22Rv1 (cell line): ENCODE measurements around the gene ZNF525.
"Not testable (repeated sequence)": the region's sequence is repeated elsewhere in the genome, so short reads cannot be mapped to it uniquely, and the experiment has no call there.

Experiments
- H3K27ac ChIP-seq: fragments of 450-650 bp; 2 replicates; pipeline ENCODE4 v1.5.1; 2017
- ZFX ChIP-seq: fragments of 450-650 bp; IDR thresholded peaks from 2 replicates; pipeline ENCODE4 v1.6.1; 2017; ENCODE audit warnings: antibody characterized with exemption, borderline replicate concordance
- TF ChIP-seq, protein P1 (sequence below): fragments of 450-650 bp; IDR thresholded peaks from 2 replicates; pipeline ENCODE4 v1.5.1; 2017; ENCODE audit warnings: mild to moderate bottlenecking

ZNF525 gene

DNA sequence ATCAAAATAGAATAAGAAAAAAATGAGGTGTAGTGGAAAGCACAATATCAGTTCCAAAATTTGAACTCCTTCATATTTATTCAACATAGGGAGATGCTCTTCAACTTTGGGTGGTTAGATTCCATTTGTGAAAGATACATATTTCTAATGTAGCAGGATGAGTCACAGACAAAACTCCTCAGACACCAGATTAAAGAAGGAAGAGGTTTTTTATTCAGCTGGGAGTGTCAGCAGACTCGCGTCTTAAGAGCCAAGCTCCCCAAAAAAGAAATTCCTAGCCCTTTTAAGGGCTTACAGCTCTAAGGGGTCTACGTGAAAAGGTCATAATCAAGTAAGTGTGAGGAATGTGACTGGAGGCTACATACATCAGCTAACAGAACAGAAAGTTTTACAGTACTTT, 22.7 kb downstream of the ZNF525 start:
- TF ChIP-seq, protein P1, sequence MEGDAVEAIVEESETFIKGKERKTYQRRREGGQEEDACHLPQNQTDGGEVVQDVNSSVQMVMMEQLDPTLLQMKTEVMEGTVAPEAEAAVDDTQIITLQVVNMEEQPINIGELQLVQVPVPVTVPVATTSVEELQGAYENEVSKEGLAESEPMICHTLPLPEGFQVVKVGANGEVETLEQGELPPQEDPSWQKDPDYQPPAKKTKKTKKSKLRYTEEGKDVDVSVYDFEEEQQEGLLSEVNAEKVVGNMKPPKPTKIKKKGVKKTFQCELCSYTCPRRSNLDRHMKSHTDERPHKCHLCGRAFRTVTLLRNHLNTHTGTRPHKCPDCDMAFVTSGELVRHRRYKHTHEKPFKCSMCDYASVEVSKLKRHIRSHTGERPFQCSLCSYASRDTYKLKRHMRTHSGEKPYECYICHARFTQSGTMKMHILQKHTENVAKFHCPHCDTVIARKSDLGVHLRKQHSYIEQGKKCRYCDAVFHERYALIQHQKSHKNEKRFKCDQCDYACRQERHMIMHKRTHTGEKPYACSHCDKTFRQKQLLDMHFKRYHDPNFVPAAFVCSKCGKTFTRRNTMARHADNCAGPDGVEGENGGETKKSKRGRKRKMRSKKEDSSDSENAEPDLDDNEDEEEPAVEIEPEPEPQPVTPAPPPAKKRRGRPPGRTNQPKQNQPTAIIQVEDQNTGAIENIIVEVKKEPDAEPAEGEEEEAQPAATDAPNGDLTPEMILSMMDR: no peak
- no peak for TF ChIP-seq ZFX
- no peak overlapping the region for H3K27ac ChIP-seq

DNA sequence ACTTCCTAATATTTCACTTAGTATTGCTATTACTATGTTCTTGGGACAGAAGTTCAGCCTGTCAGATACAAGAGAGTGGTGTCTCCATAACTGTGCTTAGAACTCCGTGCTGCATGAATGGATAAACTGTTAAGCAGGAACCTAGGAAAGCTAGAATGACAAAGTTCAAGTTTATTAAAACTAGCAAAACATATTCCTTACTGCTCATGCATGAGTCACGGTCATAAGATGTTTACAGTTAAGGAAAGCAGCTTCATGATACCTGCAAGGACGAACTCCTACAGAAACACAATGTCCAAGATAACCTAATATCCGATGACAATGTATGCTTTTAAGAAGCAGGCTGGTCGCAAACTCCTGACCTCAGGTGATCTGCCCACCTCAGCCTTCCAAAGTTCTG, 23.4 kb downstream of the ZNF525 start:
- TF ChIP-seq ZFX: no peak
- H3K27ac ChIP-seq: no peak overlapping the region

DNA sequence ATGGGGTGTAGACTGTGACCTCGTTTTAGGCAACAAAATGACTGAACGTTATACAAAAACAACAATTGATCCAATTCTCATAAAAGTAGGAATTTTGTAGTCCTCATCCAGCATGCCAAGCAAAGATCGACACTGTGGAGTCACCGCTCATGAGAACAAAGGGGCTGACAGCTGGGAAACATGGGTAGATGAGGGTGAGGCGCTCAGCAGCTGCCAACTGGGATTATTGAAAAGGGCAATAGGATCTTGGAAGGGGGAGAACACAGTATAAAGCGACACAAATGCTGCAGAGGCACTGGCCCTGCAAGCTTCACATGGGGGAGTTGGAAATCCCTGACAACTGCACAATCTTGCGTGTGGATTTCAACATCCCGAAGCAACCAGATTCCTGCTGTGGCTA, 24.1 kb downstream of the ZNF525 start:
- no peak overlapping the region for H3K27ac ChIP-seq
- TF ChIP-seq ZFX: no peak
- TF ChIP-seq, protein P1: no peak

DNA sequence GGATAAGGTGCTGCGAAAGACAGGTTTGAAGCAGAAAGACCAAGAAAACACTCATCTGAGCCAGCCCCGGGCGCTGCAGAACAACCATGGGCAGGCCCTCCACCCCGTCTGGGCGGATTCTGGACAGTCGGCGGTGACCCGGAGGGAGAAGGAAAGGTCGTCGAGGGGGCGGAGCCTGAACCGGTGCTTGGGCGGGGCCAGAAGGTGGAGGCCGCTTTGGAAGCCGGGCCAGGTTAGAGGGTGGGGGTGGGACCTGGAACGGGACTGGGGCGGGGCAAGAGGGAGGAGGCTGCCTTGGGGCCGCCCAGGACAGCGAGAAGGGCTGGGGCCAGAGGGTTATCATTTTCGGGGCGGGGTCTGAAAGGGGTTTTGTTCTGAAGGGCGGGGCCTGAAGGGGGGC, 24.5 kb downstream of the ZNF525 start:
- TF ChIP-seq, protein P1: no peak
- no peak for TF ChIP-seq ZFX
- no peak overlapping the region for H3K27ac ChIP-seq

DNA sequence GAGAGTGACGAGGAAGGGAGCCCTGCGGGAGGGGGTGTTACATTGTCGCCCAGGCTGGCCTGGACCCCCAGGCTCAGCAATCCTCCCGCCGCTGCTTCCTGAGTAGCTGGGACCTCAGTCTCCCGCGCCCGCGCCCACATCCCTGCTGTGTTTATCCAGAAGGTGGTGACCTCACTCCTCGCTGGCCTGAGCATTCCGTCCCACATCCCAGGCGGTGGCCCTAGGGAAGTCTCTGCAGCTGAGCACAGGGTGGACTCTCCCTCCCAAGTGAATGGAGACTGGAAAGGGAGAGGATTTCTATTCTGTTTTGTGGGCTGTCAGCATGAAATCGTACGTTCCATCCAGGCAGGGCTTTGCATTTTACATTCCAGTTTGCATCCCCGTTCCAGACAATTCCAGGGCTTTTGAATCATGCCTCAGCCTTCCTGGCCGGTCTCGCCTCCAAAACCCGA, 29.0 kb downstream of the ZNF525 start:
- TF ChIP-seq, protein P1: no peak
- no peak for TF ChIP-seq ZFX
- H3K27ac ChIP-seq: peak overlapping the region; percentile 78; the same call in 1 of the 2 replicates

DNA sequence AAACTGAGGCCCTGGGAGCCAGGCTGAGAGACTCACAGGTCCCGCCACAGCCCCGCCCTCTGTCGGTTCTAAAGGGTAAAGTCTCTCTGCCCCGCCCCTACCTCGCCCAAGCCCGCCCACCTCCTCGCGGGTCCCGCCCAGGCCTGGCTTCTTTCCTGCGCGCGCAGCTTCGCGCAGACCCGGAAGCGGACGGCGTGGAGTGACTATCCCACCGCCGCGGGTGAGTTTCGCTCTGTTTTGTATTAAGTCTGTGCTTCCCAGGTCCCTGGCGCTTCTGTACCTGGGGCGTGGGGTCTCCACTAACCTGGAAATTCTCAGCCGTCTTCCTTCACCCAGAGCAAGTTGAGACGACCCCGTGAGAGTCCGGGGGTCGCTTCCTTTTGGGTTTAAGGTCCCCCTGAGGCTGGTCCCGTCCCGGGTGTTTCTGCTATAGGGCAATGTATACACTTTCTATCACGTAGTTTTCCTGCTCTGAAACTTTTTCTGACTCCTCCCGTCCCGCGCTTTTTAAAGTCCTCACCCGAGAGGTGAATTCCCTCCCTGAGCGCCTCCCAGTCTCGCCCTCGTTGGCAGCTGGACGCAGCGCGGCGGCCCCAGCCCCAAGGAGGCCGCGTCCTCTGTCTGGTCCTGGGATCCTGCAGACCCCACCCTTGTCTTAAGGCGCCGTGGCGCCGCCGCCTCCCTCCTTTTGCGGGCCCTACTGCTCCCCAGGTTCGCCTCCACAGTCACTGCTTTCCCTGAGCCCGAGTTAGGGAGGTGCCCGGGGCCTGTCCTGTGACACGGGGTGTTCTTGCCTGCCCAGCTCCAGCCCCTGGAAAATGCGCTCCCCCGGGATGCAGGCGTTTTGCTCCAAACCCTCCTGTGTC, 29.7 kb downstream of the ZNF525 start, which contains the start of gene ZNF765:
ZNF765 (plus strand) TSS at position 176 of the 866 bp plus-strand sequence. CDS start 2,867 bp downstream, outside the sequence.
- peak within 1 kb of the TSS; percentile 78 for H3K27ac ChIP-seq
- TF ChIP-seq, protein P1: peak; percentile 62
- no peak for TF ChIP-seq ZFX

DNA sequence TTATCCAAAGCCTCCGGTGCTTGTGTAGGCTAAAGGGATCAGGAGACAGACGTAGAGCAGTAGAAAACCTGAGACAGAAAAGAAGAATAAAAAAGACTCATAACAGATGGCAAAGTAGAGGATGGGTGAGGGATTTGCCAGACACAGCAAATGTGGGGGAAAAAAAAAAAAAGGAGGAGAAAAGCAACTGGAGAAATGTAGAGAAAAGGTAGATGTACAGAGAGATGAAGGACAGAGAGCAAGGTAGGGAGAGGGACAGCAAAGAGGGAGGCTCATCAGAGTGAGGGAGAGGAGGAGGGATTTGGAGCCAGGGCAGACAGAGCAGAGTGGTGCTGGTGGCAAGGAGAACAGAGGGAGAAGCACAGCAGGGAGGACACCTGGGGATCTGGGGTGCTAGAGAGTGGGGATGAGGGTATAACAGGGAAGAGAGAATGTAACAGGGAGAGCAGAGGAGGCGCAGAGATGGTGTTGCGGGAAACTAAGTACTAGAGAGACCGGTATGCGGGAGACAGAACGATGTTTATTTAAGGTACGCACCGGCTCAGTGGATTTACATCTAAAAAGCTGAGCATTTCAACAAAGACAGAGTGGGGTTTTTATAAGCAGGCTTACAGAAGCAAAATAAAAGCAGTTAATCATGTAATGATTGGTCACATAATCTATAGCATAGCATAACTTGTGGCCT, 30.5 kb downstream of the ZNF525 start:
- H3K27ac ChIP-seq: peak overlapping the region; percentile 78

DNA sequence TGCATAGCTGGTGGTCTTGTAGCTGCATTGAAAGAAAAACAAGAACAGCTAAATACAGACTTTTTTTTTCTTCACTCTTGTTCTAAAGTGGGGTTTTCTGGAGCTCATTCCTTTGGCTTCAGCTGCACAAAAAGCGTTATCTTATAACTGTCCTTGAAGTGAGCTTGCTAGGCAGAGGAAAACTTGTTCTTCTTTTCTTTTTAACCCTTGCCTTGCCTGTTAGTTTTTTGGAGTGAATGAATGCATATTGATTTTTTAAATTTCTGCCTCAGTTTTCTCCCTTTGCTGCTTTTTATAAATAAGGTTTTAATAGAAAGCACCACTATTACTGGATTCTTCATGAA, 31.0 kb downstream of the ZNF525 start:
- H3K27ac ChIP-seq: no peak overlapping the region
- TF ChIP-seq, protein P1: no peak
- TF ChIP-seq ZFX: no peak

DNA sequence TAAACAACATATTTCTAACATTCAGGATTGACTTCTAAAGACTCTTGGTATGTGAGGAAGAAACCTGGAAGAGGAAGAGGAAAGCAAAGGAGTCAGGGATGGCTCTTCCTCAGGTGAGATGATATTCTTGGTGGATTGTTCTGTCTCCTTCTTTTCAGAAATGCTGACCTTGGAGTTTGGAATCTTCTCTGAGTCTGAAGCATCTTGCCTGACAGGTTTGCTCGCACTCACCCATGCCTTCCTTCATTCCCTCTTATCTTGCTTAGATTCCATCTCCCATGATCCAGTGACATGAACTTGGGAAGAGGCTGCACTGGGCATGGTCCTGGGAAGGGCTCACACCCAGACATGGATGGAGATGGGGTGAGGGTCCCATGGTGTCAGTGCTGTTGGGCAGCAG, 32.4 kb downstream of the ZNF525 start:
- H3K27ac ChIP-seq: not testable (repeated sequence)
